Hypothalamus (tissue), 51 donors: Measurements from ENCODE around the gene VPS11.
"Not testable (repeated sequence)": the region's sequence is repeated elsewhere in the genome, so short reads cannot be mapped to it uniquely, and the experiment has no call there.

Source experiments
- DNase-seq, 51 donors: peaks; one replicate each; lab custom pipeline; 2025; lab: John Stamatoyannopoulos, UW

The VPS11 gene

GRCh38 chr11:119067371-119068222, at the start of gene VPS11:
TSS of gene VPS11 (plus strand) at chr11:119067818. CDS start at chr11:119067824, 6 bp downstream.
- DNase-seq = peak; percentile 78 to 97 (median 94)

GRCh38 chr11:119018074-119018938, 49.3 kb upstream of the VPS11 start, which contains the start of the genes RPS25 and TRAPPC4:
TSS of gene RPS25 (minus strand) at chr11:119018343. CDS start at chr11:119018284, 59 bp downstream.
TSS of gene TRAPPC4 (plus strand) at chr11:119018766. CDS start at chr11:119018796, 30 bp downstream.
- DNase-seq = peak; percentile 85 to 100 (median 96)

- no peak for DNase-seq
These were observed 47.6 kb upstream of the VPS11 start for GRCh38 chr11:119019996-119020395.

GRCh38 chr11:119021631-119022030, 46.0 kb upstream of the VPS11 start:
- no peak for DNase-seq

GRCh38 chr11:119023741-119024140, 43.9 kb upstream of the VPS11 start:
- no peak for DNase-seq

- no peak for DNase-seq
These were observed 43.1 kb upstream of the VPS11 start for GRCh38 chr11:119024430-119025098.

GRCh38 chr11:119025099-119025473, 42.5 kb upstream of the VPS11 start:
- DNase-seq = no peak

- no peak for DNase-seq
These were observed 42.1 kb upstream of the VPS11 start for GRCh38 chr11:119025541-119025940.

- no peak for DNase-seq
These were observed 41.4 kb upstream of the VPS11 start for GRCh38 chr11:119025978-119026766.

- DNase-seq = no peak
These were observed 40.6 kb upstream of the VPS11 start for GRCh38 chr11:119026970-119027369.

- DNase-seq = no peak
These were observed 39.9 kb upstream of the VPS11 start for GRCh38 chr11:119027561-119028345.

- DNase-seq = no peak
These were observed 39.1 kb upstream of the VPS11 start for GRCh38 chr11:119028346-119029068.

- DNase-seq = no peak
These were observed 38.6 kb upstream of the VPS11 start for GRCh38 chr11:119029069-119029339.

- peak in 10 of 51 donors; percentile 3 to 22 (median 8) for DNase-seq
These were observed 38.1 kb upstream of the VPS11 start for GRCh38 chr11:119029340-119030028.

GRCh38 chr11:119030029-119030328, 37.6 kb upstream of the VPS11 start:
- peak in 1 of 51 donors; percentile 49 for DNase-seq

GRCh38 chr11:119030329-119031047, 37.1 kb upstream of the VPS11 start, which contains the start of gene SLC37A4:
TSS of gene SLC37A4 (minus strand) at chr11:119030877.
- DNase-seq = peak; percentile 40 to 98 (median 94)

- no peak for DNase-seq
These were observed 35.7 kb upstream of the VPS11 start for GRCh38 chr11:119031912-119032280.

- DNase-seq = not testable (repeated sequence)
These were observed 34.2 kb upstream of the VPS11 start for GRCh38 chr11:119033421-119033820.
